ENCODE results near the gene SRD5A1. TPM values are rescaled to one million over a fixed set of nuclear protein-coding genes. Genes with fewer than 3 reads are reported as not detected.

The SRD5A1 gene
- total RNA-seq, 4 donors from 2014 or later, result 0.75 to 4.3 (median 3.3) TPM

DNA sequence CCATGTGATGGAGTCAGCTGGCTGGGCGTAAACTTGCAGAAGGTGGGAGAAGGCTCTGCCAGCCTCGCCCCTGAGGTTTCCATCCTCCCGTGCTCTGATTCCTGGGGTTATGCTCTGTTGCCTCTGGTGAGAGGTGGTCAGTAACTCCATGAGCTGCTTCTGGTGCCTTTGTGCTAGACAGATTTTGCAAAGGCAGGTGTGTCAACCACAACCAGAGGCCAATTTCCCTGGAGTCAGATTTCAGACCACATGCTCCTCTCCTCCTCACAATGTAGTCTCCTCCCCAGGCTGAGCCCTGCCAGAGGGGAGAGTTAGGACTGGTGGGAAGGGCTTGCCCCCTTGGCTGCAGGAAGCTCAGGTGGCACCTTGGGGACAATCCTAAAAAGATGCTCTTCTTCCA lies 41.2 kb downstream of the SRD5A1 start:
- intact Hi-C loops (cut with DNase I; ENCODE audit: low total_unique reads) (no loop called here), in situ Hi-C loops (cut with MboI; ENCODE audit: low sequenced_read_pairs in 4 of 4) (no loop called here)
- ATAC-seq (no peak), DNase-seq (no peak)
- H3K27ac ChIP-seq, result no peak overlapping the region
- H3K9me3 ChIP-seq, result no peaks in the 10 kb centered on the region
- H3K4me1 ChIP-seq, result no peaks in the 10 kb centered on the region
- no peaks in the 10 kb centered on the region for H3K27me3 ChIP-seq
- no peak for TF ChIP-seq POLR2A (IDR thresholded peaks at IDR 0.05)
- TF ChIP-seq, protein P1, sequence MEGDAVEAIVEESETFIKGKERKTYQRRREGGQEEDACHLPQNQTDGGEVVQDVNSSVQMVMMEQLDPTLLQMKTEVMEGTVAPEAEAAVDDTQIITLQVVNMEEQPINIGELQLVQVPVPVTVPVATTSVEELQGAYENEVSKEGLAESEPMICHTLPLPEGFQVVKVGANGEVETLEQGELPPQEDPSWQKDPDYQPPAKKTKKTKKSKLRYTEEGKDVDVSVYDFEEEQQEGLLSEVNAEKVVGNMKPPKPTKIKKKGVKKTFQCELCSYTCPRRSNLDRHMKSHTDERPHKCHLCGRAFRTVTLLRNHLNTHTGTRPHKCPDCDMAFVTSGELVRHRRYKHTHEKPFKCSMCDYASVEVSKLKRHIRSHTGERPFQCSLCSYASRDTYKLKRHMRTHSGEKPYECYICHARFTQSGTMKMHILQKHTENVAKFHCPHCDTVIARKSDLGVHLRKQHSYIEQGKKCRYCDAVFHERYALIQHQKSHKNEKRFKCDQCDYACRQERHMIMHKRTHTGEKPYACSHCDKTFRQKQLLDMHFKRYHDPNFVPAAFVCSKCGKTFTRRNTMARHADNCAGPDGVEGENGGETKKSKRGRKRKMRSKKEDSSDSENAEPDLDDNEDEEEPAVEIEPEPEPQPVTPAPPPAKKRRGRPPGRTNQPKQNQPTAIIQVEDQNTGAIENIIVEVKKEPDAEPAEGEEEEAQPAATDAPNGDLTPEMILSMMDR (IDR thresholded peaks at IDR 0.05 in 4 of 5, conservative IDR thresholded peaks at IDR 0.05 in 1 of 5), result no peak
- no peak overlapping the region for H3K4me3 ChIP-seq
- H3K36me3 ChIP-seq, result no peaks in the 10 kb centered on the region

DNA sequence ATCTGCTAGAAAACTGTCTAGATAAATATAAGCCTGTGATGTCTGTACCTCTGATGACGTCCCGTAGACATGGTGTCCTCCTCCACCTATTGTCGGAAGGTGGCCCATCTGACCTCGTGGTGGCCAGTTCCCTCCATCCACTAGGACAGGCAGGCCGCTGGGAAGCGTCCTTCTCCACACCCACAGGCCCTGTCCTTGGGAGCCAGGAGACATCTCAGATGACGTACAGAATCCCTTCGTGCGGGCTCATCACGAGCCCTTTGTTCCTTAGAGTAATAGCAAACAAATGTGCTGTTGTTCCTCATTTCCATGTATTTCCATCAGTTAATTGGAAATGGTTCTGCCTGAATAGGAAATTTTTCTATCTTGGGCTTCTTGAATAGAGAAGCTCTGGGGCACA lies 41.6 kb downstream of the SRD5A1 start:
- Histone ChIP-seq H3K4me3 (no peak overlapping the region), H3K27ac (no peak overlapping the region), H3K36me3 (no peaks in the 10 kb centered on the region), H3K4me1 (no peaks in the 10 kb centered on the region), H3K27me3 (no peaks in the 10 kb centered on the region), H3K9me3 (no peaks in the 10 kb centered on the region)
- in situ Hi-C loops (cut with MboI; ENCODE audit: low sequenced_read_pairs in 4 of 4) (no loop called here), intact Hi-C loops (cut with DNase I; ENCODE audit: low total_unique reads) (no loop called here)
- DNase-seq (no peak), ATAC-seq (no peak)
- TF ChIP-seq, protein P1 (IDR thresholded peaks at IDR 0.05 in 4 of 5, conservative IDR thresholded peaks at IDR 0.05 in 1 of 5), result no peak
- no peak for TF ChIP-seq POLR2A (IDR thresholded peaks at IDR 0.05)

DNA sequence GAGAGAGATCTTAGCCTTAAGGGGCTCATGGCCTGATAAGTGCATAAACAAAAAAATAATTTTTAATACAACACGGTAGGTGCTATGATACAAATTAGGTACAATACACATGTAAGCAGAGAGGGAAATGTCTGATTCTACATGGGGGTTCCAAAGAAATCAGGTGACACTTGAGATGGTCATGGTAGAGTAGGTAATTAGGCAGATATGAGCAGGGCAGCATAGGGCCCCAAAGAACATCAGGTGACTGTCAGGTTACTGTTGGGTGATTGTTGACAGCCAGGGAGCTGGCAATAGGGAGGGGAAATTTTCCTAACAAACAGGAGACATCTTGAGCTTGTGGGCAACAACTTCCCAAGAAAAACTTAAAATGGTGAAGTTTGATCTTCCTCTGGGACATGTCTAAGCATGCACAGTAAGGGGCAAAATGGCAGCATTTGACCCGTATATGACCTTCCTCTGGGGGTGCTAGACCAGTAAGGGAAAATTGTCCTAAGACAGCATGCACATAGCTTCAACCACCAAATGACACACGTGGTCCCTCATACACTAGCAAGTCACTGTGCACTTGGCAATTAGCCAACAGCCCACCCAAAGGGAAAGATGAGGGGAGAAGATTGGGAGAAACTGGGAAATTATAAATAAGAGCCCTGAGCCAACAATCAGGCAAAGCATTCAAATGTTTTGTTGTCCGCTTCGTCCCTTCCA lies 42.7 kb downstream of the SRD5A1 start:
- ATAC-seq (no peak), DNase-seq (no peak)
- Histone ChIP-seq H3K27ac (no peak overlapping the region), H3K4me1 (no peaks in the 10 kb centered on the region), H3K36me3 (no peaks in the 10 kb centered on the region), H3K9me3 (no peaks in the 10 kb centered on the region), H3K27me3 (no peaks in the 10 kb centered on the region), H3K4me3 (no peak overlapping the region)
- TF ChIP-seq, protein P1 (IDR thresholded peaks at IDR 0.05 in 4 of 5, conservative IDR thresholded peaks at IDR 0.05 in 1 of 5), result no peak
- no peak for TF ChIP-seq POLR2A (IDR thresholded peaks at IDR 0.05)
- intact Hi-C loops (cut with DNase I; ENCODE audit: low total_unique reads) (no loop called here), in situ Hi-C loops (cut with MboI; ENCODE audit: low sequenced_read_pairs in 4 of 4) (no loop called here)

DNA sequence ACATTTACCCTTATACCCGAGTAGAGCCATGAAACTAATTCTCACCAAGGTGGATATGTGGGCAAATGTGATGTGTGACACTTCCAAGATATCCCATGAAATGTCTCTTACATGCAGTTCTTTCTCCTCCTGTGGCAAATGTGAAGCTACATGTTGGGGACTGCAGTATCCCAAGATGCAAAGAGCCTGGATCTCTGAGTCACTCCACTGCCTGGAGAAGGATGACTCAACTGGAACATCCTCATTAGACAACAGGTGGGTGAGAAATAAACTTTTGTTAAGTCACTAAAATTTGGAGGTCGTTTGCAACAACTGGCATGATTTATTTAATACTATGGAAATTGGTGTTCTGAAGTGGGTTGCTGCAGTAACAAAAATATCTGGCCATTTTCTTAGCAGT lies 43.5 kb downstream of the SRD5A1 start:
- H3K27me3 ChIP-seq, result no peaks in the 10 kb centered on the region
- no peaks in the 10 kb centered on the region for H3K36me3 ChIP-seq
- no peaks in the 10 kb centered on the region for H3K9me3 ChIP-seq
- H3K27ac ChIP-seq, result no peak overlapping the region
- no peak for DNase-seq
- in situ Hi-C loops (cut with MboI; ENCODE audit: low sequenced_read_pairs in 4 of 4), result no loop called here
- no peak for ATAC-seq
- TF ChIP-seq, protein P1 (IDR thresholded peaks at IDR 0.05 in 4 of 5, conservative IDR thresholded peaks at IDR 0.05 in 1 of 5), result no peak
- TF ChIP-seq POLR2A (IDR thresholded peaks at IDR 0.05), result no peak
- H3K4me1 ChIP-seq, result no peaks in the 10 kb centered on the region
- H3K4me3 ChIP-seq, result no peak overlapping the region
- intact Hi-C loops (cut with DNase I; ENCODE audit: low total_unique reads), result no loop called here

DNA sequence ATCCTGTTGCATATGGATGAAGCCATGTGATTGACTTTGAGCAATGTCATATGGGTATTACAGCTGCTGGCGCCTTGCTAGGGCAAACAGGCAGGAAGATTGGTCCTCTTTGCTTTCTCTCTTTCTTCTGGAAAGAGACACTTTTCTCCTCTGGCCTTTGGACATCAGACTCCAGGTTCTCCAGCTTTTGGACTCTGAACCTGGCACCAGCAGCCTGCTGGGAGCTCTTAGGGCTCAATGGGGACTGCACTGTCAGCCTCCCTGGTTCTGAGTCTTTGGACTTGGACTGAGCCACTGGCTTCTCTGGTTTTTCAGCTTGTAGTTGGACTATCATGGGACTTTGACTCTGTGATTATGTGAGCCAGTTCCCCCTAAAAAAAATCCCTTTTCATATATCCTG lies 45.1 kb downstream of the SRD5A1 start:
- in situ Hi-C loops (cut with MboI; ENCODE audit: low sequenced_read_pairs in 4 of 4), result no loop called here
- intact Hi-C loops (cut with DNase I; ENCODE audit: low total_unique reads), result no loop called here
- no peaks in the 10 kb centered on the region for H3K9me3 ChIP-seq
- ATAC-seq (no peak), DNase-seq (no peak)
- no peak overlapping the region for H3K4me3 ChIP-seq
- H3K4me1 ChIP-seq, result no peaks in the 10 kb centered on the region
- TF ChIP-seq, protein P1 (IDR thresholded peaks at IDR 0.05 in 4 of 5, conservative IDR thresholded peaks at IDR 0.05 in 1 of 5), result no peak
- TF ChIP-seq POLR2A (IDR thresholded peaks at IDR 0.05), result no peak
- H3K27ac ChIP-seq, result no peak overlapping the region
- no peaks in the 10 kb centered on the region for H3K27me3 ChIP-seq
- H3K36me3 ChIP-seq, result no peaks in the 10 kb centered on the region
